Cardiac fibroblast (primary cell): Measurements from ENCODE around the gene RPS6KA4.

ENCODE experiments used
- DNase-seq, 2 donors: peaks; one replicate each; pipeline versions ENCODE4 v3.0.0 to v3.0.0-alpha.2; 2010; ENCODE audit warnings: low read depth in 2 of 2
- H3K4me3 ChIP-seq, 2 donors: replicated peaks in 1 of 2; 1 replicate in 1 of 2; 2 replicates in 1 of 2; pipeline ENCODE4 v1.5.1; 2011; ENCODE audit warnings: low read depth in 2 of 2, low read length in 2 of 2, mild to moderate bottlenecking in 2 of 2, moderate library complexity in 1 of 2
- TF ChIP-seq, protein P1 (sequence below): IDR thresholded peaks from one replicate; pipeline ENCODE4 v1.5.1; 2011; ENCODE audit warnings: low read depth, mild to moderate bottlenecking, low read length, inconsistent platforms

Gene RPS6KA4

GRCh38 chr11:64383580-64383979 is 24.6 kb downstream of the RPS6KA4 start:
- no peak overlapping the region for H3K4me3 ChIP-seq
- no peak for DNase-seq
- TF ChIP-seq, protein P1, sequence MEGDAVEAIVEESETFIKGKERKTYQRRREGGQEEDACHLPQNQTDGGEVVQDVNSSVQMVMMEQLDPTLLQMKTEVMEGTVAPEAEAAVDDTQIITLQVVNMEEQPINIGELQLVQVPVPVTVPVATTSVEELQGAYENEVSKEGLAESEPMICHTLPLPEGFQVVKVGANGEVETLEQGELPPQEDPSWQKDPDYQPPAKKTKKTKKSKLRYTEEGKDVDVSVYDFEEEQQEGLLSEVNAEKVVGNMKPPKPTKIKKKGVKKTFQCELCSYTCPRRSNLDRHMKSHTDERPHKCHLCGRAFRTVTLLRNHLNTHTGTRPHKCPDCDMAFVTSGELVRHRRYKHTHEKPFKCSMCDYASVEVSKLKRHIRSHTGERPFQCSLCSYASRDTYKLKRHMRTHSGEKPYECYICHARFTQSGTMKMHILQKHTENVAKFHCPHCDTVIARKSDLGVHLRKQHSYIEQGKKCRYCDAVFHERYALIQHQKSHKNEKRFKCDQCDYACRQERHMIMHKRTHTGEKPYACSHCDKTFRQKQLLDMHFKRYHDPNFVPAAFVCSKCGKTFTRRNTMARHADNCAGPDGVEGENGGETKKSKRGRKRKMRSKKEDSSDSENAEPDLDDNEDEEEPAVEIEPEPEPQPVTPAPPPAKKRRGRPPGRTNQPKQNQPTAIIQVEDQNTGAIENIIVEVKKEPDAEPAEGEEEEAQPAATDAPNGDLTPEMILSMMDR, result no peak

- no peak overlapping the region for H3K4me3 ChIP-seq
- DNase-seq, result peak in 1 of 2 donors; percentile 39
- TF ChIP-seq, protein P1, result no peak
Observed at GRCh38 chr11:64384028-64384737, 25.2 kb downstream of the RPS6KA4 start.

DNA sequence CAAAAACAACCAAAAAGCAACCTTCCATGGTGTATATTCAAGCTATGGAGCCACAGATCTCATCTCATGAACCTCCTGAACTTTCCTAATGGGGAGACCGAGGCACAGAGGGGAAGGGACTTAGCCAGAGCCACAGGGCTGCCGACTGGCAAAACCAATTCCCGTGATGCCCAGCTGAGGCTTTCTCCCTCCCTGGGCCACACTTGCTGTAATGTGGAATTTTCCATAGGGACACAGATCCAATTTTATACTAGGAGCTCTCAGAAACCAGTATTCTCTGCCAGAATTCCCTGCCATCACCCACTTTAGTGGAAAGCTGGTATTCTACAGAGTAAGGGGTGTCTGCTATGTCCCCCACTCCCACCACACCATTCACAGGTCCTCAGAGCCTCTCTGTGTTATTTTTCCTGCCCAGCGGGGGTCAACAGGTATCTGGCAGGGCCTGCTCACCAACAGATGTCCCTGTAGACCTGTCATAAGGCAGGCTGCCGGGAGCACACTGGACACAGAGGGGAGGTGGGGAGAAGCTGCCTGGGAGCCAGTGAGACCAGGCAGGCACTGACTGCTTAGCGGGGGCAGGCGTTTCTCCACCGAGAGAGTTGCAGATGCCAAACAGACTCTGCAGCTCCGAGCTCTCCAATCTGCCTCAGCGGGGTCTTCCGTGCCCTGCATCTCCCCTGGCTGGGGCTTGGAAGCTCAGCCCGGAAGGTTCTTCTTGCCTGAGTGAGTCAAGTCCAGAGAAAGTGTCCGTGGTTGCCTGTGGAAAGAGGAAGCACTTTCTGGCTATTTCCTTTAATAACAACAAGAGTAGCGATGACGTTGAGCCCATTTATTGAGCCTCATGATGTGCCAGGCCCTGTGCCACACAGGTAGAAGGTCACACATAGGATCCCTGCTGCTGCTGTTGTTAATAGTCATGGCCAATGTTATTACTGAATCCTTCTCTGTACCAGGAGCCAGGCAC is 26.3 kb downstream of the RPS6KA4 start:
- DNase-seq, result no peak
- TF ChIP-seq, protein P1, result no peak
- H3K4me3 ChIP-seq, result no peak overlapping the region

- DNase-seq, result peak in 1 of 2 donors; percentile 62
- TF ChIP-seq, protein P1, result no peak
- no peak overlapping the region for H3K4me3 ChIP-seq
Observed at GRCh38 chr11:64385945-64386704, 27.2 kb downstream of the RPS6KA4 start.

DNA sequence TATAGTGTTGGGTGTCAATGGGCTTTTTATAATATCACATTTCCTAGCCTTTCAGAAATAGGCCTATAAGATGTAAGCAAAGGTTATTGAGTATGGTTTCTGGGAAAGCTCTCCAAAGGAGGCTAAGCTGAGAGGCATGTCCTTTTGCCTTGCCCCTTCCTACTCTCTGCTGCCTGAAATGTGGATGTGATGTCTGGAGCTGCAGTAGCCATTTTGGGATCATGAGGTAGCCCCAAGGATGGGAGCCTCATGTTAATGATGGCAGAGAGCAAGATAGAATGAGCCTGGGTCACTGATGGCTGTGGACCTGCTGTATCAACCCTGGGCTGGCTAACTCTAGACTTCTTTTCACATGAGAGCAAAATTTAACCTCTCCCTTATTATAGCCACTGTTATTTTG is 29.0 kb downstream of the RPS6KA4 start:
- TF ChIP-seq, protein P1, result no peak
- no peak for DNase-seq
- no peak overlapping the region for H3K4me3 ChIP-seq

DNA sequence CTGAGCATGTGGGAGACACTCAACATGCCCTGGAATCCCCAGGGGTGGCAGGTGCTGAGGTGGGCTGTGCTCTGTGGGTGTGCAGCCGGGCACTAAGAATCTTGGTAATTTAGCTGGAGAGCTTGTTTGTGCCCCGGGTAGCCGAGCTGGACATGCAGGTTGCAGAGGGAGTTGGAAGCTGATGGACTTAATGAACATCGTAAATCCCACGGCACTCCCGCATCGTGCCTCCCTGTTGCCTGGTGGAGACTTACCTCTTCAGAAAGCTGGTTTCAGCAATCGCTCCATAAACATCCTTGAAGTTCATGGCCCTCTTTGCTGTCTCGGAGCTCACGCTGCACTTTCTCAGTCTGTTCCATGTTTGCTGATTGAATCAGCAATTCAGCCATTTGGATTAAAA is 29.9 kb downstream of the RPS6KA4 start:
- TF ChIP-seq, protein P1, result no peak
- DNase-seq, result no peak
- no peak overlapping the region for H3K4me3 ChIP-seq
